HepG2 (cell line): Measurements from ENCODE around the gene NCBP1. TPM values are rescaled to one million over a fixed set of nuclear protein-coding genes. Genes with fewer than 3 reads are reported as not detected.
A peak's percentile ranks its signal among the peaks of the same experiment; 100 is the strongest.

Source experiments
- ATAC-seq: fragments of 200-7000 bp; cut with Tn5 transposase; 3 replicates; pipeline ENCODE4 v1.9.1; 2020; ENCODE audit warnings: mild to moderate bottlenecking, moderate library complexity
- BruUV-seq: library from RNA; stranded (reverse); fragments of 400-500 nt; replicated peaks from 2 replicates; lab custom pipeline; 2021; lab: Mats Ljungman, UMichigan
- CTCF ChIA-PET: fragments of 300-600 bp; formaldehyde crosslinking; extraction: SDS; loops from one replicate; lab custom pipeline; 2021; ENCODE audit warnings: low total read pairs, inconsistent platforms, low intra/inter-chr PET ratio; lab: Yijun Ruan, JAX
- POLR2A ChIA-PET: fragments of 350-600 bp; sonication (Branson Sonifier 250); formaldehyde crosslinking; loops from one replicate; lab custom pipeline; 2020; ENCODE audit warnings: antibody characterized with exemption, inconsistent platforms; lab: Yijun Ruan, JAX
- DNase-seq: peaks from one replicate; pipeline ENCODE4 v3.0.0-alpha.2; 2015; ENCODE audit warnings: low spot score
- FAIRE-seq: peaks from 3 replicates; lab custom pipeline; 2011; peaks lifted over from hg19 to GRCh38; lab: Jason Lieb, UNC
- H2AFZ ChIP-seq: one replicate; pipeline ENCODE4 v1.6.1; 2011; ENCODE audit warnings: low read length, inconsistent platforms
- H3K27ac ChIP-seq: fragments of 300-600 bp; 3 replicates; pipeline ENCODE4 v1.8.0; 2011; ENCODE audit warnings: mixed run types, mild to moderate bottlenecking, mixed read lengths, low read length, inconsistent platforms; ENCODE audit not compliant: insufficient read depth; ENCODE audit errors: extremely low read length
- H3K27me3 ChIP-seq, 2 experiments: fragments of 200-600 bp in 1 of 2; 2 replicates in 1 of 2; 3 replicates in 1 of 2; pipeline versions ENCODE4 v1.6.0 to v1.8.0; 2011; ENCODE audit warnings: low read length in 2 of 2, mild to moderate bottlenecking in 2 of 2, moderate library complexity in 2 of 2, inconsistent platforms in 1 of 2; ENCODE audit not compliant: insufficient read depth in 2 of 2, control insufficient read depth in 1 of 2
- H3K36me3 ChIP-seq, 2 experiments: fragments of 200-600 bp in 1 of 2; replicated peaks in 1 of 2; 2 replicates in 1 of 2; 3 replicates in 1 of 2; pipeline versions ENCODE4 v1.5.1 to v1.8.0; 2011; ENCODE audit warnings: low read length in 2 of 2, inconsistent platforms in 1 of 2; ENCODE audit not compliant: insufficient read depth in 2 of 2, control insufficient read depth in 1 of 2
- H3K4me1 ChIP-seq: 2 replicates; pipeline ENCODE4 v1.5.1; 2012; ENCODE audit warnings: low read length, inconsistent platforms; ENCODE audit not compliant: insufficient read depth
- H3K4me2 ChIP-seq: 2 replicates; pipeline ENCODE4 v1.6.0; 2011; ENCODE audit warnings: low read depth, low read length, inconsistent platforms
- H3K4me3 ChIP-seq, 3 experiments: fragments of 200-600 bp in 1 of 3; sonication (generic), shearing (Covaris generic) in 1 of 3; replicated peaks in 1 of 3; 2 replicates each; pipeline ENCODE4 v1.5.1; 2011 to 2016; ENCODE audit warnings: low read length in 3 of 3, inconsistent platforms in 2 of 3, low read depth in 2 of 3, mild to moderate bottlenecking in 2 of 3, control low read depth in 1 of 3, mixed read lengths in 1 of 3; ENCODE audit not compliant: insufficient read depth in 1 of 3
- H3K79me2 ChIP-seq: one replicate; pipeline ENCODE4 v1.6.1; 2011; ENCODE audit warnings: low read length, inconsistent platforms; ENCODE audit not compliant: insufficient read depth
- H3K9ac ChIP-seq: 2 replicates; pipeline ENCODE4 v1.6.0; 2011; ENCODE audit warnings: mild to moderate bottlenecking, low read depth, low read length, inconsistent platforms; ENCODE audit not compliant: insufficient read depth
- H3K9me3 ChIP-seq: 2 replicates; pipeline ENCODE4 v1.5.1; 2012; ENCODE audit warnings: mild to moderate bottlenecking, low read length
- H4K20me1 ChIP-seq: 2 replicates; pipeline ENCODE4 v1.6.0; 2011; ENCODE audit warnings: inconsistent platforms, mild to moderate bottlenecking, low read length, moderate library complexity; ENCODE audit not compliant: insufficient read depth
- CEBPG ChIP-seq: IDR thresholded peaks from 2 replicates; pipeline ENCODE4 v1.6.1; 2016
- CTCF ChIP-seq: sonication (generic); formaldehyde crosslinking; IDR thresholded peaks from 2 replicates; pipeline ENCODE4 v1.5.0; 2020; ENCODE audit warnings: mild to moderate bottlenecking, missing genetic modification reagents, moderate library complexity
- KLF12 ChIP-seq: sonication (generic); formaldehyde crosslinking; IDR thresholded peaks from 2 replicates; pipeline ENCODE4 v1.4.0; 2020; ENCODE audit warnings: missing genetic modification reagents, borderline replicate concordance
- MEIS2 ChIP-seq: sonication (generic); formaldehyde crosslinking; IDR thresholded peaks from 2 replicates; pipeline ENCODE4 v1.9.0; 2021; ENCODE audit warnings: mild to moderate bottlenecking, missing genetic modification reagents
- NR2C2 ChIP-seq: sonication (generic); formaldehyde crosslinking; IDR thresholded peaks from 2 replicates; pipeline ENCODE4 v1.4.0; 2020; ENCODE audit warnings: missing genetic modification reagents, mild to moderate bottlenecking, moderate library complexity, borderline replicate concordance
- RCOR2 ChIP-seq: IDR thresholded peaks from 2 replicates; pipeline ENCODE4 v1.6.1; 2016; ENCODE audit warnings: missing biosample characterization, missing genetic modification reagents
- SMYD3 ChIP-seq: sonication (generic); formaldehyde crosslinking; IDR thresholded peaks from 2 replicates; pipeline ENCODE4 v1.8.1; 2023; ENCODE audit warnings: mild to moderate bottlenecking, missing genetic modification reagents
- STAG1 ChIP-seq: sonication (generic); formaldehyde crosslinking; IDR thresholded peaks from 2 replicates; pipeline ENCODE4 v1.4.0; 2020; ENCODE audit warnings: missing genetic modification reagents
- SYNCRIP ChIP-seq: fragments of 200-400 bp; formaldehyde crosslinking; IDR thresholded peaks from 2 replicates; pipeline ENCODE4 v1.6.1; 2018; ENCODE audit warnings: mild to moderate bottlenecking, low read depth, low read length; ENCODE audit not compliant: insufficient read depth
- XRCC5 ChIP-seq: fragments of 200-400 bp; formaldehyde crosslinking; optimal IDR thresholded peaks from 2 replicates; pipeline ENCODE3; 2017; ENCODE audit warnings: mild to moderate bottlenecking, low read length
- ZFX ChIP-seq: sonication (generic); formaldehyde crosslinking; IDR thresholded peaks from 2 replicates; pipeline ENCODE4 v1.4.0; 2020; ENCODE audit warnings: mild to moderate bottlenecking, low read depth, missing genetic modification reagents, moderate library complexity
- ZNF138 ChIP-seq: sonication (generic); formaldehyde crosslinking; IDR thresholded peaks from 2 replicates; pipeline ENCODE4 v1.5.0; 2020; ENCODE audit warnings: mild to moderate bottlenecking, low read depth, missing genetic modification reagents
- ZNF251 ChIP-seq: sonication (generic); formaldehyde crosslinking; IDR thresholded peaks from 2 replicates; pipeline ENCODE4 v1.9.0; 2021; ENCODE audit warnings: mild to moderate bottlenecking, missing genetic modification reagents
- ZNF432 ChIP-seq: sonication (generic); formaldehyde crosslinking; IDR thresholded peaks from 2 replicates; pipeline ENCODE4 v1.5.0; 2020; ENCODE audit warnings: missing genetic modification reagents, mild to moderate bottlenecking, borderline replicate concordance
- ZNF660 ChIP-seq: sonication (generic); formaldehyde crosslinking; IDR thresholded peaks from 2 replicates; pipeline ENCODE4 v1.5.1; 2020; ENCODE audit warnings: mild to moderate bottlenecking, low read depth, missing genetic modification reagents, borderline replicate concordance
- ZNF670 ChIP-seq: sonication (generic); formaldehyde crosslinking; IDR thresholded peaks from 2 replicates; pipeline ENCODE4 v1.8.0; 2022; ENCODE audit warnings: mild to moderate bottlenecking, missing genetic modification reagents, borderline replicate concordance
- ZNF775 ChIP-seq: sonication (generic); formaldehyde crosslinking; IDR thresholded peaks from 2 replicates; pipeline ENCODE4 v1.4.0; 2020; ENCODE audit warnings: missing genetic modification reagents, mild to moderate bottlenecking, moderate library complexity, borderline replicate concordance
- ZZZ3 ChIP-seq: sonication (generic); formaldehyde crosslinking; IDR thresholded peaks from 2 replicates; pipeline ENCODE4 v1.4.0; 2020; ENCODE audit warnings: missing genetic modification reagents, mild to moderate bottlenecking, borderline replicate concordance
- WGBS: methylation state at CpG from one replicate; pipeline ENCODE4 v1.1.6; 2017; ENCODE audit warnings: low lambda C conversion rate; 5-methylcytosine and 5-hydroxymethylcytosine counted together
- in situ Hi-C: cut with HindIII; loops from 2 replicates; pipeline ENCODE4 v1.10.0; 2017; ENCODE audit warnings: low pct_unique_long_range_greater_than_20kb; ENCODE audit not compliant: extremely low pct_ligation_motif_present
- intact Hi-C: fragments of 100-400 bp; cut with micrococcal nuclease; formaldehyde crosslinking; loops from one replicate; pipeline ENCODE4 v1.10.0; 2022; ENCODE audit not compliant: unreplicated experiment
- polyA plus RNA-seq, 8 experiments: library from polyadenylated mRNA; depleted of rRNA in 3 of 8; stranded (reverse) in 7 of 8; unstranded in 1 of 8; fragments of >200 nt; fragmentation: Illumina TruSeq in 4 of 8; extraction: Trizol in 4 of 8; gene quantifications; 2 replicates each; pipeline versions ENCODE4 v1.2.1 to v1.2.3, GENCODE V29; 2011 to 2016; ENCODE audit warnings: low read depth in 4 of 8, missing spikeins in 1 of 8, mixed read lengths in 1 of 8; ENCODE audit not compliant: insufficient read depth in 1 of 8
- total RNA-seq, 5 experiments: library from RNA; depleted of rRNA; stranded (reverse); fragments of >200 nt; fragmentation: Illumina TruSeq; extraction: Trizol; gene quantifications; 2 replicates each; pipeline ENCODE4 v1.2.3, GENCODE V29; 2016; ENCODE audit warnings: low read depth in 1 of 5
- TF ChIP-seq, protein P1 (sequence below): sonication (generic); formaldehyde crosslinking; IDR thresholded peaks from 2 replicates; pipeline ENCODE4 v1.4.0; 2020; ENCODE audit warnings: mild to moderate bottlenecking, missing genetic modification reagents, borderline replicate concordance
- TF ChIP-seq, protein P2 (sequence below): sonication (generic); formaldehyde crosslinking; conservative IDR thresholded peaks from 2 replicates; pipeline ENCODE4 v1.4.0; 2020; ENCODE audit warnings: mild to moderate bottlenecking, missing genetic modification reagents, moderate library complexity

Gene NCBP1
- total and polyA plus RNA-seq, 2 of the 13 experiments (the other 11 are each of a cell fraction or from before 2014, with no cell fraction given) = 13.3 to 40.2 TPM

DNA sequence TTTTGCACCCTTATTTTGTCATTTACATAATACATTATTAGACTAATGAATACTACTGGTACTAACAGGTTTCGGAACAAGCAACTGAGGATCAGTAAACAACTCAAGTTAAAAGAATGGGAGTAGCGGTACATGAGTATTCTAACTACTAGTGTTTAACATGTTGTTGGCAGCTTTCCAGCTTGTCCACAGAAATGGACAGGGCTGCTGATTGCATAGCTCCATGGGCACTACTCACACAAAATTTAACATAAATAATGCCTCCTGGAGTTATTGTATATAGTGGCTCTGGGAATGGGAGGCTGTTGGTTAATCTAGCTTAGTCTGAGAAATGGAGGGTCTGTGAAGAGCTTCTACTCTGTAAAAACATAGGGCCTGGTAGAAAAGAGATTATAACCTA, 6.7 kb downstream of the NCBP1 start:
- Histone ChIP-seq H3K27me3 (no peaks in the 10 kb centered on the region), H3K9ac (no peak overlapping the region), H3K27ac (no peak overlapping the region), H3K79me2 (peaks cover 59% of the 10 kb centered on the region), H3K9me3 (no peaks in the 10 kb centered on the region), H2AFZ (no peak overlapping the region), H3K4me2 (no peak overlapping the region), H3K4me3 (no peak overlapping the region), H3K4me1 (peaks cover 38% of the 10 kb centered on the region), H4K20me1 (peaks cover 8% of the 10 kb centered on the region; the same call in 1 of the 2 replicates), H3K36me3 (peaks cover 4 to 35% of the 10 kb centered on the region in 2 experiments)
- DNase-seq = peak; percentile 3
- no TSS peak for BruUV-seq
- ATAC-seq = no peak
- no peak for FAIRE-seq
- intact Hi-C loops = no loop called here
- POLR2A ChIA-PET = interaction anchor here (1.4 kb wide), 1 partner anchor 20 kb away, joined by 3 read pairs; no protein-coding TSS in a partner anchor
- 95% methylated on average over 2 of the region's 2 CpGs for WGBS
- TF ChIP-seq ZNF432 (no peak), MEIS2 (CRISPR knock-in tag) (no peak), ZNF670 (CRISPR knock-in tag) (no peak), ZNF775 (CRISPR knock-in tag) (no peak), STAG1 (CRISPR knock-in tag) (no peak), ZFX (no peak), ZNF660 (CRISPR knock-in tag) (no peak), KLF12 (CRISPR knock-in tag) (no peak), ZNF138 (CRISPR knock-in tag) (no peak), NR2C2 (CRISPR knock-in tag) (no peak), SYNCRIP (no peak), ZZZ3 (CRISPR knock-in tag) (no peak), RCOR2 (no peak), SMYD3 (CRISPR knock-in tag) (no peak), CEBPG (CRISPR knock-in tag) (no peak), ZNF251 (CRISPR knock-in tag) (no peak), CTCF (no peak), XRCC5 (no peak)
- TF ChIP-seq, protein P1, sequence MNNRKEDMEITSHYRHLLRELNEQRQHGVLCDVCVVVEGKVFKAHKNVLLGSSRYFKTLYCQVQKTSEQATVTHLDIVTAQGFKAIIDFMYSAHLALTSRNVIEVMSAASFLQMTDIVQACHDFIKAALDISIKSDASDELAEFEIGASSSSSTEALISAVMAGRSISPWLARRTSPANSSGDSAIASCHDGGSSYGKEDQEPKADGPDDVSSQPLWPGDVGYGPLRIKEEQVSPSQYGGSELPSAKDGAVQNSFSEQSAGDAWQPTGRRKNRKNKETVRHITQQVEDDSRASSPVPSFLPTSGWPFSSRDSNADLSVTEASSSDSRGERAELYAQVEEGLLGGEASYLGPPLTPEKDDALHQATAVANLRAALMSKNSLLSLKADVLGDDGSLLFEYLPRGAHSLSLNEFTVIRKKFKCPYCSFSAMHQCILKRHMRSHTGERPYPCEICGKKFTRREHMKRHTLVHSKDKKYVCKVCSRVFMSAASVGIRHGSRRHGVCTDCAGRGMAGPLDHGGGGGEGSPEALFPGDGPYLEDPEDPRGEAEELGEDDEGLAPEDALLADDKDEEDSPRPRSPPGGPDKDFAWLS = no peak
- TF ChIP-seq, protein P2, sequence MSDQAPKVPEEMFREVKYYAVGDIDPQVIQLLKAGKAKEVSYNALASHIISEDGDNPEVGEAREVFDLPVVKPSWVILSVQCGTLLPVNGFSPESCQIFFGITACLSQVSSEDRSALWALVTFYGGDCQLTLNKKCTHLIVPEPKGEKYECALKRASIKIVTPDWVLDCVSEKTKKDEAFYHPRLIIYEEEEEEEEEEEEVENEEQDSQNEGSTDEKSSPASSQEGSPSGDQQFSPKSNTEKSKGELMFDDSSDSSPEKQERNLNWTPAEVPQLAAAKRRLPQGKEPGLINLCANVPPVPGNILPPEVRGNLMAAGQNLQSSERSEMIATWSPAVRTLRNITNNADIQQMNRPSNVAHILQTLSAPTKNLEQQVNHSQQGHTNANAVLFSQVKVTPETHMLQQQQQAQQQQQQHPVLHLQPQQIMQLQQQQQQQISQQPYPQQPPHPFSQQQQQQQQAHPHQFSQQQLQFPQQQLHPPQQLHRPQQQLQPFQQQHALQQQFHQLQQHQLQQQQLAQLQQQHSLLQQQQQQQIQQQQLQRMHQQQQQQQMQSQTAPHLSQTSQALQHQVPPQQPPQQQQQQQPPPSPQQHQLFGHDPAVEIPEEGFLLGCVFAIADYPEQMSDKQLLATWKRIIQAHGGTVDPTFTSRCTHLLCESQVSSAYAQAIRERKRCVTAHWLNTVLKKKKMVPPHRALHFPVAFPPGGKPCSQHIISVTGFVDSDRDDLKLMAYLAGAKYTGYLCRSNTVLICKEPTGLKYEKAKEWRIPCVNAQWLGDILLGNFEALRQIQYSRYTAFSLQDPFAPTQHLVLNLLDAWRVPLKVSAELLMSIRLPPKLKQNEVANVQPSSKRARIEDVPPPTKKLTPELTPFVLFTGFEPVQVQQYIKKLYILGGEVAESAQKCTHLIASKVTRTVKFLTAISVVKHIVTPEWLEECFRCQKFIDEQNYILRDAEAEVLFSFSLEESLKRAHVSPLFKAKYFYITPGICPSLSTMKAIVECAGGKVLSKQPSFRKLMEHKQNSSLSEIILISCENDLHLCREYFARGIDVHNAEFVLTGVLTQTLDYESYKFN (CRISPR knock-in tag) = no peak
- in situ Hi-C loops = no loop called here
- CTCF ChIA-PET = no interaction called here
